ENCODE data around the gene SHISA6. TPM values are rescaled to one million over a fixed set of nuclear protein-coding genes. Genes with fewer than 3 reads are reported as not detected.

The SHISA6 gene
- total RNA-seq, 1 experiment from 2014 or later, result 40.0 TPM

GRCh38 chr17:11506635-11507034, 265.6 kb downstream of the SHISA6 start:
- no peaks in the 10 kb centered on the region for H3K36me3 ChIP-seq (ENCODE audit: insufficient read depth, low read length, poor library complexity, severe bottlenecking)
- H3K4me3 ChIP-seq (ENCODE audit: low read depth, low read length, poor library complexity, severe bottlenecking), result no peak overlapping the region
- no peaks in the 10 kb centered on the region for H3K9me3 ChIP-seq (ENCODE audit: low read depth, low read length, poor library complexity, severe bottlenecking)
- BruUV-seq (replicated peaks), result no TSS peak
- DNase-seq (ENCODE audit: low spot score), result peak; percentile 91
- TF ChIP-seq CTCF (conservative IDR thresholded peaks at IDR 0.05; ENCODE audit: low read depth, low read length), result no peak
- ChIA-PET POLR2A (ENCODE audit: low non-redundant PET) (interaction anchor here (1.0 kb wide), 1 partner anchor 9 kb away, joined by 5 read pairs; no protein-coding TSS in a partner anchor), CTCF (interaction anchor here (0.5 kb wide), 1 partner anchor 266 kb away, joined by 12 read pairs; no protein-coding TSS in a partner anchor)
- H3K27me3 ChIP-seq (replicated peaks; ENCODE audit: insufficient read depth, low read depth, low read length, poor library complexity), result no peaks in the 10 kb centered on the region
- intact Hi-C loops (cut with micrococcal nuclease; ENCODE audit: unreplicated experiment), result no loop called here
- H3K4me1 ChIP-seq (ENCODE audit: insufficient read depth, low read length, poor library complexity, severe bottlenecking), result peaks cover 21% of the 10 kb centered on the region
- H3K27ac ChIP-seq (ENCODE audit: low read depth, low read length, poor library complexity, severe bottlenecking), result no peak overlapping the region

GRCh38 chr17:11511696-11512095, 270.7 kb downstream of the SHISA6 start:
- POLR2A ChIA-PET (ENCODE audit: low non-redundant PET), result no interaction called here
- Histone ChIP-seq H3K36me3 (ENCODE audit: insufficient read depth, low read length, poor library complexity, severe bottlenecking) (no peaks in the 10 kb centered on the region), H3K4me3 (ENCODE audit: low read depth, low read length, poor library complexity, severe bottlenecking) (no peak overlapping the region), H3K27me3 (replicated peaks; ENCODE audit: insufficient read depth, low read depth, low read length, poor library complexity) (no peaks in the 10 kb centered on the region), H3K27ac (ENCODE audit: low read depth, low read length, poor library complexity, severe bottlenecking) (peak overlapping the region; percentile 69), H3K9me3 (ENCODE audit: low read depth, low read length, poor library complexity, severe bottlenecking) (no peaks in the 10 kb centered on the region), H3K4me1 (ENCODE audit: insufficient read depth, low read length, poor library complexity, severe bottlenecking) (peaks cover 57% of the 10 kb centered on the region)
- TF ChIP-seq EZH2 (IDR thresholded peaks at IDR 0.05; ENCODE audit: borderline replicate concordance, low read depth, low read length, poor library complexity, severe bottlenecking), result no peak
- no peak for TF ChIP-seq CTCF (conservative IDR thresholded peaks at IDR 0.05; ENCODE audit: low read depth, low read length)
- BruUV-seq (replicated peaks), result no TSS peak
- CTCF ChIA-PET, result interaction anchor here (0.6 to 1.0 kb wide), 2 partner anchors 12 to 636 kb away, joined by 3 read pairs; no protein-coding TSS in a partner anchor
- intact Hi-C loops (cut with micrococcal nuclease; ENCODE audit: unreplicated experiment), result loop anchor here (10.0 kb wide), 2 partner anchors 423 to 637 kb away; no protein-coding TSS in a partner anchor
- no peak for DNase-seq (ENCODE audit: low spot score)

- H3K27me3 ChIP-seq (replicated peaks; ENCODE audit: insufficient read depth, low read depth, low read length, poor library complexity), result no peaks in the 10 kb centered on the region
- H3K9me3 ChIP-seq (ENCODE audit: low read depth, low read length, poor library complexity, severe bottlenecking), result no peaks in the 10 kb centered on the region
- peaks cover 78% of the 10 kb centered on the region for H3K4me1 ChIP-seq (ENCODE audit: insufficient read depth, low read length, poor library complexity, severe bottlenecking)
- peak overlapping the region; percentile 99 for H3K27ac ChIP-seq (ENCODE audit: low read depth, low read length, poor library complexity, severe bottlenecking)
- ChIA-PET POLR2A (ENCODE audit: low non-redundant PET) (interaction anchor here (0.7 kb wide), 1 partner anchor 205 kb away, joined by 25 read pairs; no protein-coding TSS in a partner anchor), CTCF (interaction anchor here (2.6 kb wide), 1 partner anchor 130 kb away, joined by 19 read pairs; no protein-coding TSS in a partner anchor)
- no TSS peak for BruUV-seq (replicated peaks)
- H3K36me3 ChIP-seq (ENCODE audit: insufficient read depth, low read length, poor library complexity, severe bottlenecking), result no peaks in the 10 kb centered on the region
- intact Hi-C loops (cut with micrococcal nuclease; ENCODE audit: unreplicated experiment), result loop anchor here (2.0 to 10.0 kb wide), 3 partner anchors 20 to 640 kb away; no protein-coding TSS in a partner anchor
- no peak overlapping the region for H3K4me3 ChIP-seq (ENCODE audit: low read depth, low read length, poor library complexity, severe bottlenecking)
- no peak for TF ChIP-seq EZH2 (IDR thresholded peaks at IDR 0.05; ENCODE audit: borderline replicate concordance, low read depth, low read length, poor library complexity, severe bottlenecking)
- TF ChIP-seq CTCF (conservative IDR thresholded peaks at IDR 0.05; ENCODE audit: low read depth, low read length), result no peak
- no peak for DNase-seq (ENCODE audit: low spot score)
Observed at GRCh38 chr17:11514565-11514964, 273.6 kb downstream of the SHISA6 start.

Measured in A673 (cell line).